ENCODE measurements around the gene PACSIN2.
"Not testable (repeated sequence)": the region's sequence is repeated elsewhere in the genome, so short reads cannot be mapped to it uniquely, and the experiment has no call there.

The PACSIN2 gene

DNA sequence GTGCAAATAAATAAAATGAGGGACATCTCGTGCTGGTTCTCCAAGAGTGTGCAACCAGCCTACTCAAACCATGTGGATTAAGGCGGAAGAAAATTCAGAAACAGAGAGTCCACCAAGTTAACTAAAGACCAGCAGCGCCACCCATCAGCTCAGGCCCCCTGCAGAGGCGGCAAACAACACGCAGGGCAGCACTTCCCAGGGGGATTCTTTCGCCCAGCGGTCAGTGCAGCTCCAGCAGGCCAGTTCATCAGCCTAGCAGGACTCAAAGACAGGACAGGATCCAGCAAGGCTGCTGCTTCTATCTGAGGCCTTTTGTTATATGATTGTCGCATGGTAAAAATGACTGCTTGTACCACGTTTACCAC, 51.7 kb downstream of the PACSIN2 start:
- no peak for DNase-seq

DNA sequence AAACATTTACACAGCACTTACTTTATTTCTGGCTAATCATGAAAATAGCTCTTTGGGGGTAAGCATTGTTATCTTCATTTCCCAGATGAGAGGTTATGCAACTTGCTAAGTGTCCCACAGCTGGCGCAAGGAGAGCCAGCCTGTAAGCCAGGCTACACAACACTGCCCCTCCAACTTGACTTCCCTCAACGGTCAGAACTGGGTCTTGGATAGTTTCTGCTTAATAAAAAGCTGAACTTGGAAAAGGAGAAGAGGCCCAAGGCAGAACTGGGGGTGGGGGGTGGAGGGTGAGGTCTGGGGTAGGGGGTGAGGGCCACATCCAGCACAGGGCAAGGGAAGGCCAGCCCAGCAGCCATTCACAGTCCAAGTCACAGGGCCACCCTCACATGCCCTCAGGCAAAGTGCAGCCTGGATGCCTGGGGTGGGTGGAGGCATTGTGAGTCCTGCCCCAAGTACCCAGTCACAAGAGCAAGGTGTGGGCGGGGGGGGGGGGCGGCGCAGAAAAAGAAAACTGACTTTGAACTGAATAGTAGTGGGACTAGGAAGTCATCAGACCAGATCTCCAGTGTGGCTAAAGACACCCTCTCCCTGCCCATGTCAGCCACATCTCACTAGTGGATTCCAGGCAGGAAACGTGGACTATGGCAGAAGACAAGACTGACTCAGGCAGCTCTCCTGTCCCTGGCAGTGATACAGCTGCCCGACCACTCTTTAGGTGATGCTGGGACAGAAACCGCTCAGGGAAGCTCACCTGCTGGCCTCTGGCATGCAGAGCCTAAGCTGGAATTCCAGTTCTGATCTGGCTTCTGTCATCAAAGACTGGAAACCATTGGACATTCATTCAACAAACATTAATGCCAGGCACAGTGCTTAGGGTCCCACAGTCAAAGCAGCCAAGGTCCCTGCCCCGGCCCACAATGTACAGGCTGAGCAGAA, 52.4 kb downstream of the PACSIN2 start:
- DNase-seq, result no peak

DNA sequence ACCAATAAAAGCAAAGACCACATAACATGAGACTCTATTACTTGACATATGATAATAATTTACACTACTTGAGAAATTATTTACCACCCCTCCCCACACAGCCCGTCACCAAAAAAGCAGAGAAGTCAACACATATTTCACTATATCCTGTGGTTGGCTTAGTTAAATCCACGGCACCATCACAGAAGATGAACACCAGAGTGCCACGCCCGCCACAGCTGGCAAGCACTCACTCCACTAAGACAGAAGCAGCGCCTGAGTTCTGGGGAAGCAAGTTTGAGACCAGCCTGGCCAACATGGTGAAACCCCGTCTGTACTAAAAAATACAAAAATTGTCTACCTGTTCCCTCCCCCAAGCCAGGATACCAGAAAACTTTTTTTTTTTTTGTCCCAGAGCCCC, 53.1 kb downstream of the PACSIN2 start:
- no peak for DNase-seq

DNA sequence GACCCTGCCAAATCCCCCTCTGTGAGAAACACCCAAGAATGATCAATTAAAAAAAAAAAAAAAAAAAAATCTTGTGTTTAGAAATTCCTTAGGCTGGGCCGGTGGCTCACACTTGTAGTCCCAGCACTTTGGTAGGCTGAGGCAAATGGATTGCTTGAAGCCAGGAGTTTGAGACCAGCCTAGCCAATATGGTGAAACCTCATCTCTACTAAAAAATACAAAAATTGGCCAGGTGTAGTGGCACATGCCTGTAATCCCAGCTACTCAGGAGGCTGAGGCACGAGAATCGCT, 53.6 kb downstream of the PACSIN2 start:
- not testable (repeated sequence) for DNase-seq

- no peak for DNase-seq
These were observed 54.2 kb downstream of the PACSIN2 start for GRCh38 chr22:42960531-42961399.

DNA sequence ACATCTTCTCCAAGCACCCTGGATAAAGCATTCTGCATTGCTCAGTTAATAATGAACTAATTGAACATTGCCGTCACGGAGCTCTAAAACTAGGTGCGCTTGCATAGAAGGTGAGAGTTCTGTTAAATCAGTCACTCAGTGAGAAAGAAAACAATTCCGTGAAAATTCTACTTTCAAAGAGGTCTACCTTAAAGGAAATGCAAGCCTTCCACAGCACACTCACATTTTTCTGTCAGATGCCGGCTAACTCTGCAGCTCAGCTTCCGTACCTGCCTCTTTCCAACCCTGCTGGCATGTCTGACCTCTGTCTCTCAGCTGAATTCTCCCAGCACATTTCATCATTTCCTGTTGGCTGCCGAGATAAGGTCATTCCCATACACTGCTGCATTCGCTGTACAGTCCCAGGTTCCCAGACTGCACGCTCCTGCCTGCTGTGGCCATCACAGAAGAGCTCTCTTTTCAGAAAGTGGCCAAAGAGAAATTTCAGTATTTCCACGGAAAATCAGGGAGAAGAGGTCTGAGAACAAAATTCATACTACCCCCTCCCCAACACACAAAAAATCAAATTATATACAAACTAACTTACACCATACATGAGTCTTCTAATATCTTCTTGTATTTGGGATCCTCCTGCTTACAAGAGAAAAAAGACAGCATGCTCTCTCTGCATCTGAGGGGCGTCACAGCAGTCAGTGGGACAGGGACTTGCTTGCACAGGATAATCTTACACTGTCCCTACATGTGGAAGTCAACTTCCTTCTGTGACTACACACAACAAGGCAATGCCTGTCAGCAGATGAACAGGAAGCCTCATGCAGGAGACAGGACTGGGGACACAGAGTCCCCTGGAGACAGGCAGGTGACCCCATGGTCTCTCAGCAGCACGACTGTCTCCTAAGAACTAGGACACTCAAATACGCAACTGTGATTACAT, 55.1 kb downstream of the PACSIN2 start:
- peak; percentile 54 for DNase-seq

- no peak for DNase-seq
These were observed 56.0 kb downstream of the PACSIN2 start for GRCh38 chr22:42958937-42959336.

- DNase-seq, result no peak
These were observed 57.0 kb downstream of the PACSIN2 start for GRCh38 chr22:42957958-42958357.

- no peak for DNase-seq
These were observed 57.4 kb downstream of the PACSIN2 start for GRCh38 chr22:42957544-42957943.

DNA sequence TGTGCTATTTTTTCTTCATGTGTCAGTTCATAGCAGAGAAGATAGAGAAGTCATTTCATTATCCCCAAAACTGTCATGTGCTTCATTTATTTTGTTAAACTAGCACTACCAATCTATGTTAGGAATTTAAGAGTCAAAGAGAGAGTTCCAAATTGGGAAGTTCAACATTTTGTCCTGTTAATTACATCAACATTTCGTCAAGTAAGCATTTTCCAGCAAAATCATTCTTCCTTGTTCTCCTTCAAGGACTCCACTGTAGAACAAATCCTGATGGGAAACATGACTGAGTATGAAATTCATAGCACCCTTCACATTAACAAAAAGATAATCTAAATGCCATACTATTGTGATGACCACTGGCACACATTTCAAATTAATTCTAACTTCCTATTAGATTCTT, 59.1 kb downstream of the PACSIN2 start:
- DNase-seq, result no peak

DNA sequence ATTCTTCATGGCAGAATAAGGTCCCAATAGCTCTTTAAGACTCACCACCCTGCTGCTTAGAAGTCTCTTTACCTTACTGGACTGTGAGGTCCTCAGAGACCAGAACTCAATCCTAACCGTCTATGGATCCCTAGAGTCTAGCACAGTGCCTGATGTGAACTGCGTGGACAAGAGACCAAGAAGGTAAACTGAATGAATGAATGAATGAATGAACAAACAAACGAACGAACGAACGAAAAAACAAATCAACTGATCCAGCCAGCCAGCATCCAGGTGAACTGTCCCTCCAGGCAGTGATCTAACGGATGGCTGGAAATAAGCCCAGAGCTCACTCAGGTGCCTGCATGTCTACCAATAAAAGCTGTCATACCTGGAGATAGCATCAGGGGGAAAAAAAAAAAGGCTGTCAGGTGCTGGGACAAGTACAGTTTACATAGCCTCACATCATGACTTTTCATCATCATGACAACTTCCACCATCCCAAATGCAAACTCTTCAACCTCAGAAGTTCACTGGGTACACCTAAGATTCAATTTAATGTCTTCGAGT, 59.8 kb downstream of the PACSIN2 start:
- no peak for DNase-seq

- not testable (repeated sequence) for DNase-seq
These were observed 61.2 kb downstream of the PACSIN2 start for GRCh38 chr22:42953751-42954150.

GRCh38 chr22:42951093-42951710, 63.7 kb downstream of the PACSIN2 start:
- no peak for DNase-seq

GRCh38 chr22:42950281-42950680, 64.7 kb downstream of the PACSIN2 start:
- no peak for DNase-seq

DNA sequence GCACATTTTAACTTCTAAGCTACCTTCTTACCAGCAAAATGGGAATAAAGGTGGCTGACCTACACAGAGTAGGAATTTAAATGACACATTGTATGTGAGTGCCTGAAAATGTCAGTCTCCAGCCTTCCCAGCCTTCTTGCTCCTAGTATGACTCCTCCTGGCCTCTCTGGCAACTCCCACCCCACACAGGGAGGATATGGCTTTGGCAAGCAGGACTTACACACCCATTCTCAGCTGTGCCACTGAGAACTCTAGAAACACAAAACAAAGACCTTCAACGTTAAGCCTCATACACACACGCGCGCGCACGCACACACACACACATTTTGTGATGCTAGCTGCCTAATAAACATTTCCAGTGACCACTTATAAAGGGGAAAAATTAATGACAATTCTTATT, 65.8 kb downstream of the PACSIN2 start:
- peak; percentile 68 for DNase-seq

- no peak for DNase-seq
These were observed 66.7 kb downstream of the PACSIN2 start for GRCh38 chr22:42948294-42948693.

- DNase-seq, result no peak
These were observed 67.5 kb downstream of the PACSIN2 start for GRCh38 chr22:42947211-42947990.

DNA sequence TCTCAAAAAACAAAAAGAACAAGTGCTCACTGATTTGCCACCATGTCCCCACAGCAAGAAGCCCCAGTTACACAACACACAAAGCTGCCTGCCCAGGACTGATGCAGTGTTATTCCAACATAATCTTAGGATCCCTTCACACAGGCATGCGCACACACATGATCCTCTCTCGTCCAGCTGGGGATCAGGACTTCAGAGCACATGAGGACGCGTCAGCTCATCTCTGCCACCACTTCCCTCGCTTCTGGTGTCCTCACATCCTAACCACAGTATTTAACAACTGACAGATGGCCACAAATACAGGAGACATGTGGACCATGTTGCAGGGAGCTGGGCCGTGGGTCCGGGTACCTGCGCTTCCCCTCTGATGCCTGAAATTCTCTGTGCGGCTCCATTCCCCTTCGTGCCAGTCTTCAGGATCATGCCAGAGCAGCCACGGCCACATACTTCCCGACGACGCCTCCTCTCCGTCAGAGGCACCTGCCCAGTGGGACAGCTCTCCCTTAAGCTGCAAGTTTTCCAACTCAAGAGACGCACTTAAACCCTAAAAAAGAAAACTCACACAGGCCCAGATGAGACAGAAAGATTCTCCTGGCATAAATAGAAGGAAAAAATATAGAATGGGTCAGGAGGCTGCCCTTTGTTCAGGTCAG, 68.3 kb downstream of the PACSIN2 start:
- DNase-seq, result no peak

DNA sequence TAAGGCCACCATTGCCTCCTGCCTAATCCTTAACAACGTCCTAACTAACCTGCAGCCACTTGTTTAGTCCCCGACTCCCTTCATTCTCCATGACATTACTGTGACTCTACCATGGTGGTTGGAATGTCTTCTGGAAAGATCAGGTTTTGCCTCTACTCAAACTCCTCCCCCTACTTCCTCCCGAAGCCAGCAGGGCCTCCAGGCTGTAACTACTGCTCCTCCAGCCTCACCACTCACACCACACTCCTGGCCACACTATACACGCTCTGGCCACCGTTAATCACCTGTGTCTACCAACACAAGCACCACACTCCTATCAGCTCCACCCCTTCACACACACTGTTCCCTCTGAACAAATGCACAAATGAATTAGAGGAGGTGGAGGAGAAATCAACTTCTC, 69.2 kb downstream of the PACSIN2 start:
- no peak for DNase-seq

GRCh38 chr22:42945027-42945426, 69.9 kb downstream of the PACSIN2 start:
- no peak for DNase-seq

- no peak for DNase-seq
These were observed 70.5 kb downstream of the PACSIN2 start for GRCh38 chr22:42944409-42944808.
